NOMO-1 (cell line): Measurements from ENCODE around the gene SPEG.
"Not testable (repeated sequence)": the region's sequence is repeated elsewhere in the genome, so short reads cannot be mapped to it uniquely, and the experiment has no call there.

ENCODE experiments used
- DNase-seq, 2 experiments: peaks; one replicate each; lab custom pipeline; 2025; ENCODE audit not compliant: unreplicated experiment in 2 of 2; lab: John Stamatoyannopoulos, UW

The SPEG gene

DNA sequence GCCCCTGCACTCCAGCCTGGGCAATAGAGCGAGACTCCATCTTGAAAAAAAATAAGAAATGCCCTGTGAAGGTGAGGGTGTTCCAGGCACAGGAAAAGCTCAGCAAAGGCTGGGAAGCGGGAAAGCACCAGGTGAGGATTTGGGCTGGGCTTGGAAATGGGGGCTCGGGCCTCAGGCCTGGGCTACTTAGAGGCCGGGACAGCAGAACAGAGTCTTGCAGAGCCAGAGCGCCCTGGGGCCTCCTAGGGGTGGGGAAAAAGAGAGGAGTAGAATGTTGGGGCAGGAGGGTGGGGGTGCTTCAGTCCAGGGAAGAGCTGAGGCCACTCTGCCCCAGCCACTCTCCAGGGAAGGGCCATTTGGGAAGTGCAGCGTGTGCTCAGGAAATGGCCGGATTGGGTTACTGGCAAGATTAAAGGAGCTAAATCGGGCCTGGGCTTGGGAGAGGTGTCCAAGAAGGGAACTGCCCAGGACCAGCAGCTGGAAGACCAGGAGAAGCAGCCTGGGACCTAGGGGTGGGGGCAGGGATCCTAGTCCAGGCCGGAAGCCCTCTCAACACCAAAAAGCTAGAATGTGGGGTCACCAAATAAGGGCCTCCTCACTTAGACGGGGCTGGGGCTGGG, 30.2 kb upstream of the SPEG start:
- no peak for DNase-seq

DNA sequence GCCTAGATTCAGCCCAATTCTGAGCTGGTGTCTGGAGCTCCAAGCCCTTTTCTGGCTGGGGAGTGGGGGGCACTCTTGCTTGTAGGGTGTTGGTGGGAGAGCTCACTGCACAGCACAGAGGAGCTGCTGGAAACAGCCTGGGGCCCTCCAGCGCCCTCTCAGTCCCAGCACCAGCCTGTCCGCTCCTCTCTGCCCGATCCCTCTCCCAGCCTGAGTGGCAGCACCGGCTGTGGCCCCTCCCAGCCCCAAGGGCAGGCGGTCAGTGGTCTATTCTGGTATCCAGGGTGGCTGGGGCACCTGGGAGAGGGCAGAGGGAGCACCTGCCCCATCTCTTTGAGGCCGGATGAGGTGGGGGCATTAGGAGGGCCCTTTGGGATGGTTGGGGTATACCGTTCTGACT, 29.7 kb upstream of the SPEG start:
- DNase-seq: no peak

DNA sequence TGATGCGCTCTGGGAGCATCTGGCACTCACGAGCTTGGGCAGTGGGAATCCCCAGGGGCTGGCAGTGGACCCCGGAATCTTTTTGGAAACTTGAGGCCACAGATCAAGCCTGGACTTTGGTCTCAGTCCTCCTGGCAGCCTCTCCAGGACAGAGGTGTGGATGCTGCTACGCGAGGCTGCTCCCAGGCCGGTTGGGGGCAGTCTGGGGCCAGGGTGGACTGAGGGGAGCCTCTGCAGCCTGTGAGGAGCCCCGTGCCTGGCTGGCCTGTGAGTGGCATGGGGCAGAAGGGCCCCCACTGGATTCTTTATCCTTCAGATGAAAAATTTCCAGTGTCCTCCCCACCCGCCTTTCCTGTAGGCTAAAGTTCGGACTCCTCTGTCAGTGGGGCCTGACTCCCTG, 29.2 kb upstream of the SPEG start:
- no peak for DNase-seq

DNA sequence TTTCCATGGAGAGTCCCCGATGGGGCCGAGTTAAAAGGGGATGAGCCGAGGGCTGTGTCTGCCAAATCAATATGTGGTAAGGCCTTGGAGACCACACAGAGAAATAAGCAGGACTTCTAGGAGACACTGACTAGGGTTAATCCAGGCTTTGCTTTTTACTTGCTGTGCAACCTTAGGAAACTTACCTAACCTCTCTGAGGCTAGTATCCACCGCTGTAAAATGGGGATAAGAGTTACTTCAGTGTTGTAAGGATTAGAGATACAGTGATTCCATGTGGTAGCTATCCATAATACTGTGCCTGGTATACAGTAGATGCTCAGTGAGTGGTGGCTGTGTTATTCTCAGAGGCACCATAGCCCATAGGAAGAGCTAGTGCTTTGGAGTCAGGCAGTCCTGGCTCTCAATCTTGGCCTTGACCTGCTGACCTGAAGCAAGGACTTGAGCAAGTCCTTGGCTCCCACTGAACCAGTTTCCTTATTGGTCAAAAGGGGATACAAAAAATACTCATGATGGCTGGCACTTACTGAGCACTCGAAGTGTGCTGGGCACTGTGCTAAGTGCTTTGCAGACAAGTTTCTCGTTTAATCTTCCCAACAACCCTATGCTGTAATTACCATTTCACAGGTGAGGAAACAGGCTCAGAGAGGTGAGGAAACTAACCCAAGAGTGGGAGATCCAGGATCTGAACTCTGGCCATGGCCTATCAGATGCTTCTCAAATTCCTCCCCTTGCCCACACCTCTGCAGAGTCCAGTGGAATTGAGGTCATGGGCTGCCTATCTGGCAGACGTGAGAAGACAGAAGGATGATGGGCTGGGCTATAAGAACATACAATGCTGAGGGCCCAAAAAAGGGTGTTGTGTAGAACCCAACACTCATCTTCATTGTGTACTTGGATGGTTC, 28.4 kb upstream of the SPEG start:
- DNase-seq: no peak

DNA sequence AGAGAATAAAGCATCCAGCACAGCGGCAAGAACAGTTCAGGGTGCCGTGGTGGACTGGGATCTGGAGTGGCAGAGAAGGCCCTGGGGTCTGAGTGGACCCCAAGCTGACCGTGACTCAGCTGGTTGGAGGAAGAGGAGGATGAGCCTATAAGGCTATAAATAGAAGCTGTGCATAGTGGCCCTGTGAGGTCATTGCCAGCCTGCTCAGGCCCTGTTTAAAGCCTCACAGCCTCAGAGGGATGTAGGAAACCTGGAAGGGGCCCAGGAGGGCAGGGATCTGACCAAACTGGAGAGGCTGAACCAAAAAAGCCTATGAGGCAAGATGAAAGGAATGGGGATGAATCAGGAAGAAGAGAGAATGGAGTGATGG, 27.8 kb upstream of the SPEG start:
- DNase-seq: no peak

DNA sequence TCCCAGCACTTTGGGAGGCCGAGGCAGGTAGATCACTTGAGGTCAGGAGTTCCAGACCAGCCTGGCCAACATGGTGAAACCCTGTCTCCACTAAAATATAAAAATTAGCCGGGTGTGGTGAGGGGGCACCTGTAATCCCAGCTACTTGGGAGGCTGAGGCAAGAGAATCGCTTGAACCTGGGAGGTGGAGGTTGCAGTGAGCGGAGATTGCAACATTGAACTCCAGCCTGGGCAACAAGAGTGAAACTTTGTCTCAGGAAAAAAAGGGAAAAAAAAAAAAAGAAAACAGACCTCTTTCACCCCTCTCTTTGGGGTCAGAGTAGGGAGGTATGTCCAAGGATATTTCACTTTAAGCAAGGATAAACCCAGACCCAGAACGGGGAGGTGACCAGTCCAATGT, 27.3 kb upstream of the SPEG start:
- not testable (repeated sequence) for DNase-seq

DNA sequence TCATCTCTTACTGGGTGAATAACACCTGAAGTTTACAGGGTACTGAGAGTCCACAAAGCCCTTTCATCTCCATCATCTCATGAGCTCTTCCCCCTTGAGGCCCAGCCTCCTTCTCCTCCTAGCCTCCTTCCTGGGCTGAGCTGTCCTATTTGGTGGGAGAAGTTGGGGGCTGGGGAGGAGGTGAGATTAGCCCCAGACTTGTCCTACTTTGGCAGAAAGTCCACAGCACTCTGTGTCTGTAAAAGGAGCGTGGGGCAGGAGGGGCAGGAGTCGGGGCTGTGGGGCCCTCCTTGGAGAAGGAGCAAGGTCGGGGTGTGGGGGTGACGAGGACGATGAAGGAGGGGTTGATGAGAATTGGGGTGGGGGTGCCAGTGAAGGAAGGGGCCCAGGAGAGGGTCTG, 26.4 kb upstream of the SPEG start:
- DNase-seq: no peak

DNA sequence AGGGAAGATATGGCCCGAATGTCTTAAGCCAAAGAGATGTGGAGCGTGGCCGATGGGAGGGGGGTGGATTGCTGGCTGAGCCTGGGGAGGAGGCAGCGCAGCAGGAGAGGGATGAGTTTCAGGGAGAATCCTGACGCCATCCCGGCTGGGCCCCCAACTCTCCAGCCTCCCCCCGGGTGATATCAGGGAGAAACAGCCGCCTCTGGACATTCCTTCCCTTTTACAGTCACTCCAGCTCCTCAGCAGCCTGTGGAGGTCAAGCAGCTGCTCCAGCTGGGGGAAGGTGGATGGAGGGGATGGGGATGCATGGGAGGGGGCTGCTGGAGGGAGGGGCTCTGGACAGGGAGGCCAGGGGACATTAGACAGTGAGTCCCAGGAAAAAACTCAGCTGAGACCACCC, 26.0 kb upstream of the SPEG start:
- DNase-seq: no peak

DNA sequence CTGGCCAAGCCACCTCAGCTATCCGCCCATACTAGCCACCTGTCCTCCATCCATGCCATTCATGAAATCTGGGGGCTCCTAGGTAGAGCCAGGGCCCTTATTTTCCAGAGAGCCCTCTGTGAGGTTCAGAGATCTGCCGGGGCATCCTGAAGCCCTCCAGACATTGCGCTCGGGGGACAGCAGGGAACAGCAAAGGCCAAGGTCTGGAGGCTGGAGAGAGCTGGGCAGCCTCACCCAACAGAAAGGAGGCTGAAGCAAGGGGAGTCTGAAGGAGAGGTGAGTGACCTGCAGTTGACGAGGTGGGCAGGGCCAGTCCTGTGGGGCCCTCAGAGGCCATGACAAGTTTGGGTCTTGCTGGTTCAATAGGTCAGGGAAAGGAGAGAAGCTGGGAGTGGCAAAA, 25.0 kb upstream of the SPEG start:
- no peak for DNase-seq

DNA sequence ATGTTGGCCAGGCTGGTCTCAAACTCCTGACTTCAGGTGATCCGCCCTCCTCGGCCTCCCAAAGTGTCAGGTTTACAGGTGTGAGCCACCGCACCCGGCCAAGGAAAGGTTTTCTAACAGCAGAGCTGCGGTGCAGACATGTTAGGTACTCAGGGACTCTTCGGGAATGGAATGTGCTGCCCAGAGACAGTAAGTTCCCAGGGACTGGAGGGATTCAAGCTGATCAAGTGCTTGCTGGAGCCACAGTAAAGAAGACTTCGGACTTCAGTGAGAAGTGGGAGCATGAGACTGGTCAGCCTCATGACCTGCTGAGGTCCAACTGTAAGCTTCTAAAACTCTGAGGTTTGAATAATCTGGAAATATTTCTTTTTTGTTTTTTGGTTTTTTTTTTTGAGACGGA, 24.3 kb upstream of the SPEG start:
- no peak for DNase-seq

DNA sequence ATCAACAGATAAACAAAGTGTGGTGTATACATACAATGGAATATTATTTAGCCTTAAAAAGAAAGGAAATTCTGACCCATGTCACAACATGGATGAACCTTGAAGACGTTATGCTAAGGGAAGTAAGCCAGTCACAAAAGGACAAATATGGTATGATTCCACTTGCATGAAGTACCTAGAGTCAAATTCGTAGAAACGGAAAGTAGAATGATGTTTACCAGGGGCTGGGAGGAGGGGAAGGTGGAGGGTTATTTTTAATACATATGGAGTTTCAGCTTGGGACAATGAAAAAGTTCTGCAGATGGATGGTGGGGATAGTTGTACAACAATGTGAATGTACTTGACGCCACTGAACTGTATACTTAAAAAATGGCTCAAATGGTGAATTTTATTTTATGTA, 19.8 kb upstream of the SPEG start:
- no peak for DNase-seq

DNA sequence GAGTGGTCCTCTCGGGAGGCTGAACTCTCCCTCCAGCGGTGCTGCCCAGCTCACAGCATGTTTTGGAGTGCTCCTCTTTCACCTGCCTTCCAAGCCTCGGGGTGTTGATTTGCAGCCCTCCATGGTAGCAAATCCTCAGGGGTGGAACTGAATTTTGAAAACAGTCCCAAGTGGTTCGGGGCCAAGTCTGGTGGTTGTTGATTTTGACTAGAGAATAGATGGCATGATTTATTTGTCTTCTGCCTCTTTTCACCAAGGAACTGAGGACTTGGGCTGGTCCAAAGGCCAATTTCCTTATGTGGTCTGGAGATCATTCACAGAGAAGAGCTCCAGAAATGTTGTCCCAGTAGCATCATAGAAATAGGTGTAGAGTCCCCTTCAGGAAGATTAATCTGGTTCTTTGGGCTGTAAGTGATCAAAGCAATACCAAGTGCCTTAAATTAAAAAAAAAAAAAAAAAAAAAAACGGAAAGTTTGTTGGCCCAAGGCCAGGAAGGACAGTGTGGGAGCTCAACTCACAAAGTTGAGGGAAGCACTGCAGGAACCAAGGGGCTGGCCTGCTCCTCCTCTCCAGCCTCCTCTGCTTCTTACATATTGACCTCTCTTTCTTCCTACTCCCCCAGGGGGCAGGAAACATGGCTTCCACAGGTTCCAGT, 18.9 kb upstream of the SPEG start:
- no peak for DNase-seq

DNA sequence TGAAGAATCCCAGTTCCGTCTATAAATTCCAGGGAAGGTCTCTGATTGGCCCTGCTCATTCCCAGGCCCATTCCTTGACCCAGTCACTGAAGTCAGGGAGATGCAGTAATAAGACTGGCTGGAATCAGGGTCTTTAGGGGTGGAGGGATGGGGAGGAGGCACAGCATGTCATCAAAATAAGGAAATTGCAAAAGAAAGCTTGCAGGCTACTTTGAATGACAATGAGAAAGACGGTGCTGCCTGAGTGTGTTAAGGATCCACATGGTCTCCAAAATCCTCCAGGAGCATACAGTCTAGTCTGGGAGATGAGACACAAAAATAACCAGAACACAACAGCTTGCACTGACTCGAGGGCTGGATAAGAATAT, 18.4 kb upstream of the SPEG start:
- DNase-seq: no peak

DNA sequence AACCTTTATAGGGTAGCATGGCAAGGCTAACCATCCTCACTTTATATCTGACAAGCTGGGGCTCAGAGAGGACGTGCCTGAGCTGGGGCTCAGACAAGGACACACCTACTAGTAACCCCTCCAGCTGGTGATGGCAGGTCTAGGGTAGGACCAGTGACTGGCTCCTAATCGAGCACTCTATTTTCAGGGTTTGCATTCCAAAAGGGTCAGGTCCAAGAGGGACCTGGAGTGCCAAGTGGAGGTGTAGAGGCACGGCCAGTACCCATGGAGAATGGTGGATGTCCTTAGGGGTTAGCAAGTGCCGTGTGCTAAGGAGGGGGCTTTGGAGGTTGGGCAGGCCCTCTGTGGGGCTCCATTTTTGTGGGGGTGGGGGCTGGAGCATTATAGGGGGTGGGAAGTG, 17.7 kb upstream of the SPEG start:
- no peak for DNase-seq

DNA sequence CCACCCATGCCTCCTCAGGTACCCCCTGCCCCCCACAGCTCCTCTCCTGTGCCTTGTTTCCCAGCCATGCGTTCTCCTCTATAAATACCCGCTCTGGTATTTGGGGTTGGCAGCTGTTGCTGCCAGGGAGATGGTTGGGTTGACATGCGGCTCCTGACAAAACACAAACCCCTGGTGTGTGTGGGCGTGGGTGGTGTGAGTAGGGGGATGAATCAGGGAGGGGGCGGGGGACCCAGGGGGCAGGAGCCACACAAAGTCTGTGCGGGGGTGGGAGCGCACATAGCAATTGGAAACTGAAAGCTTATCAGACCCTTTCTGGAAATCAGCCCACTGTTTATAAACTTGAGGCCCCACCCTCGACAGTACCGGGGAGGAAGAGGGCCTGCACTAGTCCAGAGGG, 17.3 kb upstream of the SPEG start:
- no peak for DNase-seq

DNA sequence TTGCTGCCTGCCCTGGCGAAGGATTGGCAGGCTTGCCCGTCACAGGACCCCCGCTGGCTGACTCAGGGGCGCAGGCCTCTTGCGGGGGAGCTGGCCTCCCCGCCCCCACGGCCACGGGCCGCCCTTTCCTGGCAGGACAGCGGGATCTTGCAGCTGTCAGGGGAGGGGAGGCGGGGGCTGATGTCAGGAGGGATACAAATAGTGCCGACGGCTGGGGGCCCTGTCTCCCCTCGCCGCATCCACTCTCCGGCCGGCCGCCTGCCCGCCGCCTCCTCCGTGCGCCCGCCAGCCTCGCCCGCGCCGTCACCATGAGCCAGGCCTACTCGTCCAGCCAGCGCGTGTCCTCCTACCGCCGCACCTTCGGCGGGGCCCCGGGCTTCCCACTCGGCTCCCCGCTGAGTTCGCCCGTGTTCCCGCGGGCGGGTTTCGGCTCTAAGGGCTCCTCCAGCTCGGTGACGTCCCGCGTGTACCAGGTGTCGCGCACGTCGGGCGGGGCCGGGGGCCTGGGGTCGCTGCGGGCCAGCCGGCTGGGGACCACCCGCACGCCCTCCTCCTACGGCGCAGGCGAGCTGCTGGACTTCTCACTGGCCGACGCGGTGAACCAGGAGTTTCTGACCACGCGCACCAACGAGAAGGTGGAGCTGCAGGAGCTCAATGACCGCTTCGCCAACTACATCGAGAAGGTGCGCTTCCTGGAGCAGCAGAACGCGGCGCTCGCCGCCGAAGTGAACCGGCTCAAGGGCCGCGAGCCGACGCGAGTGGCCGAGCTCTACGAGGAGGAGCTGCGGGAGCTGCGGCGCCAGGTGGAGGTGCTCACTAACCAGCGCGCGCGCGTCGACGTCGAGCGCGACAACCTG, 16.3 kb upstream of the SPEG start, which contains the start of gene DES:
Gene DES (plus strand): TSS at position 223 of the 857 bp plus-strand sequence. CDS start 86 bp downstream, at position 309.
- DNase-seq: no peak

DNA sequence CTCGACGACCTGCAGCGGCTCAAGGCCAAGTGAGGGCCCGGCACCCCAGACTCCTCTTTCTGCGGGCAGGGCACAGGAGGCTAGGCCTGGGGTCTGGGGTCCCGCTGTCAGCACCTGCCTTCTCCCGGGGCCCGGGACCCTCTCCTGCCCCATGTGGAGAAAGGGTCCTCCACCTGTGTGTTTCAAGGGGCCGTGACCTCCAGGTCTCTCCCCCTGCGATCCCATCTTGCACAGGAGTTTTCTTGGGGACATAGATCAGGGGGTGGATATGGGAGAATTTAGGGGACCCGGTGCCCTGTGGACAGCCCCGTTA, 15.7 kb upstream of the SPEG start:
- DNase-seq: no peak

DNA sequence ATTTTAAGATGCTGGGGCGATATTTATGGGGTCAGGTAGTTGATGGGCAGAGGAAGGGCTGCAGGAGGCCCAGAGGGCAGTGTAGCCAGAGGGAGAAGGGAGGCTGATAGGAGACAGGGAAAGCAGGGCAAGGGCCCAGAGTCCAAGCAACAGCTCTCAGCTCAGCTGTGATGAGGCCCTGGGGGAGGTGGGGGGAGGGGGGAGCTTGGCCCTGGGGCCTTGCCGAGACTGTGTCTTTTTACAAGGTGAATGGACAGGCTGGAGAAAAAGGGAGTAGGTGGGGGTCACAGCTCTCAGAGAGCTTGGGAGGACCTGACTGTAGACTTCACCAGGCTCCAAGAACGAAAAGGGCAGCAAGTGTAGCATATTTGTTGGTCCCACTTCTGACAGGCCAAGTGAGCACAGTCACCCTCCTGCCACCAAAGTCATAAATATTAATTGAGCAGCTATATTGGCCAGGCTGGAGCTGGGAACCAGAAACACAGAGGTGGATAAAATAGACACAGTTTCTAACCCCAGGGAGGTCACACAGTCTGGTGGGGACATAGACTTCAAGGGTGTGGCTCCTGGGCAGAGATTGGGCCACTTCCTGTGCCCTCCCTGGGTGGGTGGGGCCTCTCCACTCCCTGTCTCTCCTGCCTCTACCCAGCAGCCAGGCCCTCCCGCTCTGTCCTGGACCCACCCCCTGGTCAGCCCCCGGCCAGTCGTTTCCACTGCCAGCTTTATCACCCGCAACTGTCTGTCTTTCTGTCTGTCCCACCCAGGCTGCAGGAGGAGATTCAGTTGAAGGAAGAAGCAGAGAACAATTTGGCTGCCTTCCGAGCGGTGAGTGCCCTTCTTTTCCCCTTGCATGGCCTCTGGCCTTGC, 15.1 kb upstream of the SPEG start:
- peak; percentile 90 to 93 for DNase-seq

DNA sequence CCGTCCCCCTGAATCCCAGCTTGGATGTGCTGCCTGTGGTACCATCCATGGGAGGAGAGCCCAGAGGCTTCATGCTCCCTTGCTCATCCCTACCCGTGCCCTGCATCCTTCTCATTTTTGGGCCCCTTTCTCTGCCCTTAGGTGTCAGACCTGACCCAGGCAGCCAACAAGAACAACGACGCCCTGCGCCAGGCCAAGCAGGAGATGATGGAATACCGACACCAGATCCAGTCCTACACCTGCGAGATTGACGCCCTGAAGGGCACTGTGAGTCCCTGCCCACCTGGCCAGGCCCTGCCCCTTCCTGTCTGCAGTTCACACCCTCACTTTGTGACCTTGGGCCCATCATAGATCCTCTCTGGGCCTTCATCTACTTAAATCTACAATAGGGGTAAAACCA, 14.0 kb upstream of the SPEG start:
- no peak for DNase-seq

DNA sequence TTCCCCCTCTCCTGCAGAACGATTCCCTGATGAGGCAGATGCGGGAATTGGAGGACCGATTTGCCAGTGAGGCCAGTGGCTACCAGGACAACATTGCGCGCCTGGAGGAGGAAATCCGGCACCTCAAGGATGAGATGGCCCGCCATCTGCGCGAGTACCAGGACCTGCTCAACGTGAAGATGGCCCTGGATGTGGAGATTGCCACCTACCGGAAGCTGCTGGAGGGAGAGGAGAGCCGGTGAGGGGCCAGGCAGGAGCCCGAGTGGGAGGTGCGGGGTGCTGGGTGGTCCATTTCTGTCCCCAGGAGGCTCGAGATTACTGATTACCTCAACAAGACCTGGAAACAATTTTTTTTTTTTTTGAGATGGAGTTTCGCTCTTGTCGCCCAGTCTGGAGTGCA, 13.3 kb upstream of the SPEG start:
- no peak for DNase-seq
